SKM-1 treated with dmso at 0.1 percent for 144 hours (cell line): ENCODE measurements around the gene KLHL33.
A peak's percentile ranks its signal among the peaks of the same experiment; 100 is the strongest.

ENCODE experiments used
- DNase-seq: peaks from one replicate; lab custom pipeline; 2025; ENCODE audit not compliant: unreplicated experiment; lab: John Stamatoyannopoulos, UW

Gene KLHL33

DNA sequence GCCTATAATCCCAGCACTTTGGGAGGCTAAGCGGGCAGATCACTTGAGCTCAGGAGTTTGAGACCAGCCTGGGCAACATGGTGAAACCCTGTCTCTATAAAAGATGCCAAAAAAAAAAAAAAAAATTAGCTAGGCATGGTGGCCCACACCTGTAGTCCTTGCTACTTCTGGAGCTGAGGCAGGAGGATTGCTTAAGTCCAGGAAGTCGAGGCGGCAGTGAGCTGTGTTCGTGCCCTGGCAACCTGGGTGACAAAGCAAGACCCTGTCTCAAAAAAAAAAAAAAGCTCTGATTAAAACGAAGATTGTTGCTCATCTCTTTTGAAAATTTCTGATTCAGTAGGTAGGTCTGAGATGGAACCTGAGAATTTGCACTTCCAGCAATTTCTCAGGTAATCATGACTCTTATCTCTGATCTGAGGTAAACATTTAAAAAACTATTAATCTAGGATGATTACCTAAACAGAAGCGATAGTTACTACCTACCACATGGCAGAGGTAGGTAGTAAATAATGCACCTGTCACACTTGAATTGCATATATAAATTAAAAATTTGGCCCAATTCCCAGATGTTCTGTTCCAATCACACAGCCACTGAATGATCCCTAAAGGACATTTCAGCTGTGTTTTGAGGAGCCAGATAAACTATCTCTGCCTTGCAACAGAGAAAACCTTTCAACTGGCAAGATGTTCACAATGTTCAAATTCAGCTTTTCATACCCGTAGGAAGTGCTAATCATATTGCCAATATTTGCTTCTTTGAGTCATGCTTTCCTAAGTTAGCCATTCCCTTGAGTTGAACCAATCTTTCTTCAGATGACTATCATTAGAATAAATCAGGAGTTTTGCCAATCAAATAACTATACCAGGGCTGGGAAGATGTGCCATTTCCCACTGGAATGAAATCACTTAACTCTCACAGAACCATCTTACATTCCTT lies 18.4 kb downstream of the KLHL33 start:
- no peak for DNase-seq

DNA sequence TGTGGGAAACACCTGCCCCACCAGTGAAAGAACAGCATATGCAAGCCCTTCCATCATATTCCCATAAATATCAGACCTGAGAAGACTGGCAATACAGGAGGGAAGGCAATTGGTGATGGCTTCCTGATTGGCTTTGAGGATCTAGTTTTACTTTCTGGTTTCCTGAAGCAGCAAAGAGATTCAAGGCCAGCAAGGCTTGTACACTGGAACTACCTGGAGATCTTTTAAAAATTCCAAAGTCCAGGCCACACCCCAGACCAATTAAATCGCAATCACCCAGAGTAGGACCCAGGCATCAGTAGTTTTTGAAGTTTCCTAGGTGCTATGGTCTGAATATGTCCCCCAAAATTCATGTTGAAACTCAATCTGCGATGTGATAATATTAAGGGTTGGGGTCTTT lies 19.7 kb downstream of the KLHL33 start:
- DNase-seq: no peak

DNA sequence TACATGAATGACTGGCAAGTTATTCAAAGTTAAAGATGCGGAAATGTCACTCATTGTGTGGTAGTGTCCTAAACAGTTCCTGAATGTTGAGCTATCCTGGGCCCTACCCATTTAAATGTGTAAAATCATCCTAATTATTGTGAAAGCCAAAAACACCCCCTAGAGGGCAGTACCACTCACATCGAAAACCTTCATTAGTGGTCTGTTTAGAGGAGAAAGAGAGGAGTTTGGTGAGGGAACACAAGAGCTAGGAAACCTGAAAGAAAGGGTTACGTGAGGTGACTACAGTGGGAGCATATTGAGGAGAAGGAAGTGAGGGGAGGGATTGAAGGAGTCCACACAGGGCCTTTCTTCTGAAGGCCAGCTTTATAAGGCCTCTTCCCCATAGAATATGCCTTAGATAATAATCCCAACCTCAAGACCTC lies 20.2 kb downstream of the KLHL33 start:
- DNase-seq: peak; percentile 42

DNA sequence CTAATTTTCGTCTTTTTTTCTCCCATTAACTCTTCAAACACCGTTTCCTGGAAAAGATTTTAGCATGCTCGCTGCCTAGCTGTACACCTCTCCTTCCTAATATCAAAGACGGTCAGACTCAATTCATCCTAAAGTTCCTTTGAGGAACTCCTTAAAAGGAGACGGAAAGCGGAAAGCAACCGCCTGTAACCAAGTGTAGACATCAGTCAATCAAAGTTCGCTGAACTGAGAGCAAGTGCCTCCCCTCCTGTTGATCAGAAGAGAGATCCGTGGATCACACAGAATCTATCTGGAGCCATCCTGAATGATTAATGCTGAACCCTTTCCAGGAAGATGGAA lies 22.3 kb downstream of the KLHL33 start:
- DNase-seq: no peak

DNA sequence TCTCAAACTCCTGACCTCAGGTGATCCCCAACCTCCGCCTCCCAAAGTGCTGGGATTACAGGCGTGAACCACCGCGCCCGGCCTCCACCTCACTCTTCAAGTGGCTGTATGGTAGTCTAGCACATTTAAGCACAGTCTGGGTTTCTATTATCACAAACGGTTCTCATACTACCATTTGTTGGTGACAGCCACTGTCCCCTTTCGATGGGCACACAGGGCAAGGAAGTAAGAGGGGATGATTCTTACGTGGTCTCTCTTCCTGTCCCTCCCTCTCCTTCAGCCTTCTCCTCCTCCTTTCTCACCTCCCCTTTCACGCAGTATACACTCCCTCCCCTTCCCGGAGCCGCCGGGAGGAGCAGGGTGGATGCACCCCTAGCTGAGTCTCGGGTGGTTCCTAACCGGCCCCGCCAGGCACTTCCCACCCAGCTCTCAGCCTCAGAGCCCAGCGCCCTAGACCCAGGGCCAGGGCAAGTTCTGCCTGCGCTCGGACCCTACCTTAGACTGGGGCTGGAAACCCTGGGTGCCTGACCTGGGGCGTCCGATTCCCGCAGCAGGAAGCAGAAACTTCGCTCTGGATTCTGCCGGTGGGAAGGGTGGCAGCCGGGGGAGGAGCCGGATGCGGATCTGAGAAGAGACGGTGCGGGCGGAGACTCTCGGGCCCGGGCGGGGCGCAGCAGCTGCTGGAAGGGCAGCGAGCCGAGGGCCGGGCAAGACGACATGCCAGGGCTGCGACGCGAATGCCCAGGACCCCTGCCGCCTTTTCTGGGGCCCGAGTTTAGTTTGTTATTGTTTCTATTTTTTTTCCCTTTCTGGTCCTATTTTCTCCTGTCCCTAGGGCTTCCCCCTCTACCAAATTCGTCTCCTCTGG lies 22.9 kb downstream of the KLHL33 start, which contains the start of gene TEP1:
Gene TEP1 (minus strand): TSS at position 626 of the 868 bp plus-strand sequence. CDS start 5,062 bp downstream, outside the sequence.
- peak; percentile 15 for DNase-seq

DNA sequence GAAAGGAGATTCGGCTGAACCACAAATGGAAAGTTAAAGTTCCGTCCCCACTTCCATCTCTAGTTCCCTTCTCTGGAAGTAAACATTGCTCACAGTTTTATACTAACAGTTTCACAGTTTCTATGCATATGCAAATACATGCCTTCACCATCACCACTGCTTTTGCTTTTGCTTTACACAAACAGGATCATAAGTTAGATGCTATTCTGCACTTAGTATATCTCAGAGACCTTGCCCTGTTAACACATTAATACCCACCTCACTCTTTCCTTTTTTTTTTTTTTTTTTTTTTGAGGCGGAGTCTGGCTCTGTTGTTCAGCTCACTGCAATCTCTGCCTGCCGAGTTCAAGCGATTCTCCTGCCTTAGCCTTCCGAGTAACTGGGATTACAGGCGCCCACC lies 23.6 kb downstream of the KLHL33 start:
- no peak for DNase-seq

DNA sequence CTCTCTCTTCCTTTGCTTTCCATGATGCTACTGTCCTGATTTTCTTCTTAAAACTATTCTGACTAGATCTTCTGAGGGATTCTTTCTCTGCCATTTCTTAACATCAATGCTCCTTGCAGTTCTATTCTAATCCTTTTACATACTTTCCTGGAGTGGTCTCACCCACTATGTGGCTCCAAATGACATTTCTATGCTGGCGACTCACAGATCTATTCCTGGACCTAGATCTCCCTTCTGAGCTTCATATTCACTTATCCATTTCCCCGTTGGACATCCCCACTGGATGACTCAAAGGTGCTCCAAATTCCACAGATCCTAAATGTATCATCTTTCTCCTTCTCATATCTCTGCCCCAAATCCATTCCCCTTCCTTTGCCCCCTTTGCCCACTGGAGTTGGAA lies 26.7 kb downstream of the KLHL33 start:
- no peak for DNase-seq

DNA sequence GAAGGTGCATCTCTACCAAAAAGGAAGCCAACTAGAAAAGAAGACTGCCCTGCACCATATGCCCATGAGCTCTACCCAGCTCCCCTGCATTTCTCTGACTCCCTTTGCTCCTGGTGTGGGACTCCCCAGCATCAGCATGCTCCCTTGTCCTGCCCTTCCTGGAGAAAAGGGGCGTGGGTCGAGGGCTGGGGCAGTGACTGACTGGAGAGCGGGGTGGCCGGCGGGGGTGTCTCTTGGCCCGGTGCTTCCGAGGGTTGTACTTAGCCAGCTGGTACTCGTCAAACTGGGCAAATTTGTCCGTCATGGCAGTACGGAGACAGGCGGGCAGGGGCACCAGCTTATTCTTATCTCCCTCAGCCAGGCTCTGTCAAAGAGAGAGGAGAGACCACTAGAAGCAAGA lies 32.4 kb downstream of the KLHL33 start:
- no peak for DNase-seq

DNA sequence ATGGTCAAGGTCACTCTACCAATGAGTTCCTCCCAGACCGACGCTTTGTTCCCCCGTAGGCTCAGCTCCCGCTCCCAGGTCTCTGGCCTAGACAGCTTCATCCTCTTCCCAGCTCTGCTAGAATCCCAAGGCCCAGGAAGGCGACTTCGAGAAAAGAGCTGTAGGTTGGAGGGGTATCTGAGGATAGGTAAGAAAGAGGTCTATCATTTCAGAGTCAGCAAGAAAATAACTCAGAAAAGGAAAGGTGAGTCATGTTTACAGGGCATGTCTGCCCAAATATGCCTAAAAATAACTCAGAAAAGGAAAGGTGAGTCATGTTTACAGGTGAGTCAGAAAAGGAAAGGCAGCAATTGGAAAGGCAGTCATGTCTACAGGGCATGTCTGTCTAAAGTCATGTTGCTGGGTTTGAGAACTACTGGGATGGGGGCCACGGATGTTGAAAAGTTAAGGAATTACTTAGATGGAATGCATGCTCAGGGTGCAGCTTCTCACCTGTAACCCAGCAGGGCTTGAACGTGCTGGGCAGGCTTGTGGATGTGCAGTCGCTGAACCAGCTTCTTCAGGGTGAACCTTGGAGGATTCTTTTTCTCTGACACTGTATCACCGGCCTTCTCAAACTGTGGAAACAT lies 34.9 kb downstream of the KLHL33 start:
- DNase-seq: no peak

DNA sequence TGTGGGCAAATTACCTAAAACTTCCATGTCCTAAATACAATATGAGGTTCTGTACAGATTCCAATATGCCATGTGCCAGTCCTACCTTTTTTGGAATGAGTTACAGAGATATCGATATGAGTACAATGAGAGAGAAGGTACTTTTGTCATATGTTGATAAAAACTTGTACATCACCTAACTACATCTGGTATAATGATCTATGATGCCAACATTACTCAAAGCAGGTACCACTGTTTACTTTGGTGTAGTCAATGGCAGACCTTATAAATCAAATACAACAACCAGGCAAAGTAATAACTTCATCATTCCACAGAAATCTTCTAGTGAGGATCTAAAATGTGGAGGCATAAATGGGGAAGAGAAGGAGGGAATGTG lies 35.4 kb downstream of the KLHL33 start:
- no peak for DNase-seq

DNA sequence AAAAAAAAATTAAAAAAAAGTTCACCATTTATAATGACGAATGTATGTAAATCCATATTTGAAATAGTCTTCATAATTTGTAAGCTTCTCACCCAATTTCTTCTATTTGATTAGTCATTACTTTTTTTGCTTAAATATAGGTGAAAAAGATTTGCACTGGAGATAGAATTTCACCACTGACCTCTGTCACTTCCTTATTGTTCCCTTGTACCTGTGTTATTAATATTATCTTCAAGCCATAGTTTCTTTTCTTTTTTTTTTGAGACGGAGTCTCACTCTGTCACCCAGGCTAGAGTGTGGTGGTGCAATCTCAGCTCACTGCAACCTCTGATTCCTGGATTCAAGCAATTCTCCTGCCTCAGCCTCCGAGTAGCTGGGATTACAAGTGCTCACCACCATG lies 38.5 kb downstream of the KLHL33 start:
- no peak for DNase-seq

DNA sequence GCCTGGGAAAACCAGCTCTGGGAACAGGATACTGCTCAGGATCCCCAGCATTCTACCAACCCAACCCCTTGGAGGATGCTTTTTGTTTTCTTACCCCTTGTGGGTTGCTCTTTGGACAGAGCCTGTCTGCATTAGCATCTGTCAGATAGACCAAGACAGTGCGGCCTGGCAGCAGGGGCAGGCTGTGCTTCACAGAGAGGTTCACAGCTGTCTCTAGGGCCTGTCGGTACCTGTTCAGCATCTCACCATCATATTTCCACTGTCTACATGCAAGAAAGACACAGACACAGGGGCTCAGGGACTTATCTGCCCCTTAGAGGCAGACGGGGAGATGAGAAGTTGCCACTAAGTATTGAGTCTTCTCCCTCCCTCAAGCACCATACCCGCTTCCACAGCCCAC lies 44.5 kb downstream of the KLHL33 start:
- DNase-seq: no peak

DNA sequence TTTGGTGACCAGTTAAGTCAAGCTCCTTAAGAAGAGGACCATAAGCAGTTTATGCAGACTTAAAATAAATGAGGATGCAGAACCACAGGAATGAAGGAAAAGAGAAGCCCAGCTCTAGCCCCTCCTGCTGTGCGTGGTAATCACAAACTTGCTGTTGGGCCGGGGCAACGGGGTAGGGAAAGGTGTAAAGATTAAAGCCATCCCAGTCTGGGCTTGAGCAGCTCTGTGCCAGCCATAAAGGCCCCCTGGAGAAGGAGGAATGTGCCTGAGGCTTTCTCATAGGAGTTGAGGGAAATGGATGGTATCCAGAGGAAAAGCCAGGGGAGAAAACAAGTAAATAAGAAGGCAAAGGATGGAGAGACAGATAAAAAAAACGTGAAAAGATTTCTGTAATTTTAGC lies 47.8 kb downstream of the KLHL33 start:
- no peak for DNase-seq

DNA sequence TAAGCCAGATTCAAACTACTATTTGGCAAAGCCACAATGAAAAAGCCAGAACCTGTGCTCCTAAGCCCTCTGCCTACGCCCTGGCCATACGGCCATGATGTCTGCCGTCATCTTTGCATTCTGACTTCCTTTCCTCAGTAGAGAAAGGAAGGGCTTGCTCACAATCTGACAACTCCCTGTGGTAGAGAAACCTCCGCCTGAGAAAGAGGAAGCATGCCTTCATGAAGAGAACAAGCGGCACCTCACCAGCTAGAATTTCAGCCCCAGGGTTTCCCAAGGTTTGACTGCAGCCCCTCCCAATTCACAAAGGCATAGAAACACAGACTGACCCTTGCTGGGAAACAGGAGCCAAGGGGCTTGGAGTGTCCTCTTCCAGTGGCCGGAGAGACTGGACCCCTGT lies 48.4 kb downstream of the KLHL33 start:
- peak; percentile 35 for DNase-seq

DNA sequence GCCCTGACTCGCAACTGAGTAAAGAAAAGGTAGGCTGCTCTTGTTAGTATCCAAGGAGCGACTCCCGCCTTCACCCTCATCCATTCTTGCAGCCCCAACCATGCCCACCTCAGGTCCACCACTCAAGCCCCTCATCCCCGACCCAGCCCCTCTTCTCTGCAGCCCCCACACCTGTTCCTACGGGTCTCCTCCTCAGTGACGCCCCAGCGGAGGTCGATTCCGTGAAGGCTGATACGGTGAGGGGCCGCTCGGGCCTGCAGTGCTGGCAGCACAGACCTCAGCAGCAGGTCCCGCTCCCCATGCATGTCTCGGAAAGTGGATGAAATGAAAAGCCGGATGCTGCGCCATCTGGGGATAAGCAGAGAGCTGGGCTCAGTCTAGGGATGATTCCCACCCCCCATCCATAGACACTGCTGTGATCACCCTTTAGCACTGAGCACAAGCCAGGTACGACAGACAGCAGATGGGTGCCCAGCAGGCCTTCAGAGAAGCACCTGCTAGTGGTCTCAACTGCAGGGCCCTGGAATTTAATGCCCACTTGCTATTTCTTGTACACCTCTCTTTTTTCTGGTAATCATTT lies 49.6 kb downstream of the KLHL33 start:
- DNase-seq: no peak

DNA sequence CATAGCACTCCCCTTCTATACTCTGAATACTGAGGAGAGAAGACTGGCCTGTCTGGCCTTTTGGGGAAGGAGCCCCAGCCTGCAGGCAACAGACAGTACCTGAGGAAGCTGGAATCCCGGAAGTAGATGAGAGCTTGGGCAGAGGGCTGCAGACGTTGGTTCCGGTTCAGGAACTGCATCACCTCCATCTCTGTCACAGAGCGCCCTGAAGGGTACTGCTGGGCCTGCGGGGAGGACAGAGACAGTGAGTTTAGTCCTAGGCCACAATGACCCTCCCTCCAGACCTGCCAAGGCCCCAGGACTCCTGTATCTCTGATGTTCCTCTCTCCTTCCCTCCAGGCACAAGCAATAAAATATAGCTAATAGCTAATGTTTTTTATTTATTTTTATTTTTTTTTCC lies 51.1 kb downstream of the KLHL33 start:
- DNase-seq: no peak

DNA sequence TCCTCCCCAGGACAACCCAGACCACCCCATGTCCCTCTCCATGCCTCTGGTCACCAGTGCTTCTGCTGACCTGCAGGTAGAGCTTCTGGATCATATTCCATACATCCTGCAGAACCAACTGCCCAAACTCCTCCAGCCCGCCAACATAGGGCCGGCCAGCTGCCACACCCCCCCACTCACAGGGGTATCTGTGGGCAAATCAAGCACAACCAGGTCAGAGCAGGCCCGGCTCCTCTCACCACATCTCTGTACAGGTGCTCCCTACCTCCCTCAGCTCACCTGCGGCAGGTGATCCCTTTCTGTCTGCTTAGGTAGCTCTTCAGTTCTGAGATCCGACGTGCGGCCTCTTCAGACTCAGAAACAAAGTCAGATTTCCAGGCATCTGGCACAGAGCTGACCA lies 51.6 kb downstream of the KLHL33 start:
- DNase-seq: no peak

DNA sequence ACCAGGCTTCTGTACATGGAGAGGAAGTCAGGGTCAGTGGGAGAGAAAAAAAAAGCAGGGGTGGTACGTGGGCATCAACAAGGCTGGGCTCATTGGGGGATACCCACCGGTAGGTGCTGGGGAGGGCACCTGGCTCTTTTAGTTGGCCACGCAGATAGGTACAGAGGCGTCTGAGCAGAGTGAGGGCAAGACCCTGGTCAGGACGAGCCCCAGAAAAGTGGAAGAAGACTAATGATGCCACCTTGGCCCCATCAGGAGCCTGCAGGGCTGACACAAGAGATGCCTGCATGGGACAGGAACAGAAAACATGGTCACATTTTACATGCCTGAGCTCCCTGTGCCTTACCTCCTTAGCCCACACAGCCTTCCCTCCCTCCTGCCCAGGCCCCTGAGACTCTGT lies 52.3 kb downstream of the KLHL33 start:
- no peak for DNase-seq

DNA sequence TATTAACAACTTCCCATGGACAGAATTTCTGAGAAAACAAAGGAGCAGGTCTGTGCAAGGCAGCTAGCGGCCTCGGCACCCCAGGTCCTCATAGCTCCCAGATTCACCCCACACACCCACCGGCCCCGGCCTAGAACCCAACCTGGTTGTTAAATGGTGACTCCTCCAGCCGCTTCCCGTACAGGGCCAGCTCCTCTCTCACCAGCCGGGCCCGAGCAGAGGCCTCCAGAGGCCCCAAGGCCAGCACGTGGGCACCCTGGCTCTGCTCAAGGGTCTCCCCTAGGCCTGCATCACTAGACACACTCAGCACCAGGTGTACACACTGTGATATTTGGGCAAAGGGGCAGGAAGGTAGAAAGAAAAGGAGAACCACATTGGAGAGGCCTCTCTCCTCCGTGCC lies 52.9 kb downstream of the KLHL33 start:
- DNase-seq: no peak

DNA sequence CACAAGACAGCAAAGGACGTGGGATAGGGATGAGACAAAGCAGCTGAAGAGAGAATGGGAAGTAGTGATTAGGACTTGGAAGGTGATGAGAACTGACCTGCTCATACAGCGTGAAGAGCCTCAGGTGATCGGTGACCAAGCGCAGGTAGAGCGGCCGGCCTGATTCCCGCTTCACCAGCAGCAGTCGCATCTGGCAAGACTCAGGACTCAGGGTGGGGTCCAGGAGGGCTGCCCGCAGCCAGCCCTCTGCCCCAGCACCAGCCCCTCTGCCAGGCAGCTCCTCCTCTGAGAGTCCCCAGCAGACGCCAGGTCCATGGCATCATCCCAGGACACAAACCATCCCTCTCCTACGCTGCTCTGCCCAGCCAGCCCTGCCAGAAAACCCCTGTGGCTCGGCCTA lies 53.4 kb downstream of the KLHL33 start:
- no peak for DNase-seq

DNA sequence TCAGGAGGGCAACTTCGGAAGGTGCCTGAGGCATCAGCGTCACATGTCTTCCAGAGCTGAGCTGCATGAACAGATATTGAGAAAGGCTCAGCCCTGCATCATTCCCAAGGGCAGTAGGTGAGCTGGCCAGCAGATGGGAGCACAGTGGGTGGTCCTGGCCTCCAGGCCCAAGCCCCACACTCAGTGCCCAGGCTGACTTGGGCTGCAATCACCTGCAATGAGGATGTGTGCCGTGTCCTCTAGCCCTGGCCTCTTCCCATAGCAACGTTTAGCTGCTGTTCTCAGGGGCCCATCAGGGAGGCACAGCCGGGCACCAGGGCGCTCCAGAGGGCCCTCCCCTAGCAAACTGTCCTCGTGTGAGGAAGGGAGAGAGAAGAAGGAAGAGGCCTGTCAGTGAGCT lies 54.6 kb downstream of the KLHL33 start:
- no peak for DNase-seq
